ENCODE data around the gene SMIM35. TPM values are rescaled to one million over a fixed set of nuclear protein-coding genes. Genes with fewer than 3 reads are reported as not detected.

The SMIM35 gene
- total and polyA plus RNA-seq, 4 donors = 0.06 to 0.17 (median 0.11) TPM

DNA sequence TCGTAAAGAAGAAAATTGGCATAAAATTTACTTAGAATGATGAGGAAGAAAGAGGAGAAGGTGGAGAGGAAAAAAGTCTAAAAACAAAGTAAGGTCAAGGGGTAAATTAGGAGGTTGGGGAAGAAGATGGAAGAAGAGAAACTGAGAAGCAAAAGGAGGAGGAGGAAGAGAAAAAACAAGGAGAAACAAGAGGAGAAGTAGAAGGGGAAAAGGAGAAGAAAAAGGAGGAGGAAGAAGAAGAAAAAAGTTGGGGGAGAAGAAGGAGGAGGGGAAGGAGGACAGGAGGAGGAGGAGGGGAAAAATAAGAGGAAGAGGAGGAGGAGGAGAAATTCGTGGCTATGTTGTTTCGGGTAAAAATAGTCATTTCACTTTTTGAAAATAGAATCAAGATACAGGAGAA lies 58.1 kb downstream of the SMIM35 start:
- H3K27me3 ChIP-seq (ENCODE audit: control insufficient read depth in 3 of 3, insufficient read depth in 3 of 3, low read length in 2 of 3) = peaks cover 0 to 2% (median 0%) of the 10 kb centered on the region in 3 donors
- H3K36me3 ChIP-seq (ENCODE audit: control insufficient read depth in 4 of 4, insufficient read depth in 4 of 4, low read length in 4 of 4) = no peaks in the 10 kb centered on the region
- DNase-seq (no peak), ATAC-seq (ENCODE audit: insufficient read depth, low FRiP score) (no peak)
- no peak overlapping the region for H3K9ac ChIP-seq (ENCODE audit: insufficient read depth in 1 of 2, low read length in 2 of 2)
- H3K4me3 ChIP-seq = no peak overlapping the region
- H3K4me1 ChIP-seq (ENCODE audit: control insufficient read depth in 5 of 5, insufficient read depth in 5 of 5, low read length in 5 of 5) = no peaks in the 10 kb centered on the region
- H3K27ac ChIP-seq (ENCODE audit: low read depth in 1 of 2, low read length in 1 of 2) = no peak overlapping the region
- TF ChIP-seq CTCF (IDR thresholded peaks at IDR 0.05; ENCODE audit: control extremely low read depth, extremely low read depth) = no peak
- H3K9me3 ChIP-seq (ENCODE audit: control insufficient read depth in 4 of 4, insufficient read depth in 3 of 4, low read length in 3 of 4) = peaks cover 0 to 2% (median 0%) of the 10 kb centered on the region in 4 donors
- WGBS, 2 donors = 54 to 61% methylated on average over 3 of the region's 3 CpGs

GRCh38 chr11:118027694-118028093 lies 59.1 kb downstream of the SMIM35 start:
- Histone ChIP-seq H3K4me3 (no peak overlapping the region), H3K9me3 (ENCODE audit: control insufficient read depth in 4 of 4, insufficient read depth in 3 of 4, low read length in 3 of 4) (peaks cover 0 to 2% (median 0%) of the 10 kb centered on the region in 4 donors), H3K36me3 (ENCODE audit: control insufficient read depth in 4 of 4, insufficient read depth in 4 of 4, low read length in 4 of 4) (no peaks in the 10 kb centered on the region), H3K27me3 (ENCODE audit: control insufficient read depth in 3 of 3, insufficient read depth in 3 of 3, low read length in 2 of 3) (peaks cover 0 to 2% (median 0%) of the 10 kb centered on the region in 3 donors), H3K27ac (ENCODE audit: low read depth in 1 of 2, low read length in 1 of 2) (no peak overlapping the region), H3K4me1 (ENCODE audit: control insufficient read depth in 5 of 5, insufficient read depth in 5 of 5, low read length in 5 of 5) (no peaks in the 10 kb centered on the region), H3K9ac (ENCODE audit: insufficient read depth in 1 of 2, low read length in 2 of 2) (no peak overlapping the region)
- 90% methylated on average over 4 of the region's 4 CpGs for WGBS, 2 donors
- TF ChIP-seq CTCF (IDR thresholded peaks at IDR 0.05; ENCODE audit: control extremely low read depth, extremely low read depth) = no peak
- ATAC-seq (ENCODE audit: insufficient read depth, low FRiP score) = no peak
- DNase-seq = no peak

DNA sequence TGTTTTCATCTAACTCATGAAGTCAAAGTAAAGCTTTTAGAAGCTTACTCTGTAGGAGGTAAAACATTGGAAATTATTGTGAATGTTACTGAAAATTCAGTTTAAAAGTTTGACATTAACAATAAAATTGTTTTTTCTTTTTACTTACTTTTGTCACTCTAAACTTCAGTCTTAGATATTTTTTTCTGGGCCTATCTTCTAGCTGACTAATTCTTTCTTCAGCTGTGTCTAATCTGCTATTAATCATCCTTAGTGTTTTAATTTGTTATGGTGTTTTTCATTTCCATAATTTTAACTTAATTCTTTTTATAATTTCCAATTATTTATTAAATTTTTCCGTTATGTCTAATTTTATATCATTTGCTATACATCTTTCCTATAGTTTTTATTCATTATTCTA lies 65.6 kb downstream of the SMIM35 start:
- H3K9ac ChIP-seq (ENCODE audit: insufficient read depth in 1 of 2, low read length in 2 of 2) = no peak overlapping the region
- H3K9me3 ChIP-seq (ENCODE audit: control insufficient read depth in 4 of 4, insufficient read depth in 3 of 4, low read length in 3 of 4) = peaks cover 0 to 7% (median 1%) of the 10 kb centered on the region in 4 donors
- WGBS, 2 donors = 91 to 100% methylated on average over 1 of the region's 1 CpG
- H3K27ac ChIP-seq (ENCODE audit: low read depth in 1 of 2, low read length in 1 of 2) = no peak overlapping the region
- no peak for DNase-seq
- no peak for ATAC-seq (ENCODE audit: insufficient read depth, low FRiP score)
- H3K36me3 ChIP-seq (ENCODE audit: control insufficient read depth in 4 of 4, insufficient read depth in 4 of 4, low read length in 4 of 4) = no peaks in the 10 kb centered on the region
- H3K4me1 ChIP-seq (ENCODE audit: control insufficient read depth in 5 of 5, insufficient read depth in 5 of 5, low read length in 5 of 5) = no peaks in the 10 kb centered on the region
- H3K27me3 ChIP-seq (ENCODE audit: control insufficient read depth in 3 of 3, insufficient read depth in 3 of 3, low read length in 2 of 3) = no peaks in the 10 kb centered on the region
- TF ChIP-seq CTCF (IDR thresholded peaks at IDR 0.05; ENCODE audit: control extremely low read depth, extremely low read depth) = no peak
- no peak overlapping the region for H3K4me3 ChIP-seq

DNA sequence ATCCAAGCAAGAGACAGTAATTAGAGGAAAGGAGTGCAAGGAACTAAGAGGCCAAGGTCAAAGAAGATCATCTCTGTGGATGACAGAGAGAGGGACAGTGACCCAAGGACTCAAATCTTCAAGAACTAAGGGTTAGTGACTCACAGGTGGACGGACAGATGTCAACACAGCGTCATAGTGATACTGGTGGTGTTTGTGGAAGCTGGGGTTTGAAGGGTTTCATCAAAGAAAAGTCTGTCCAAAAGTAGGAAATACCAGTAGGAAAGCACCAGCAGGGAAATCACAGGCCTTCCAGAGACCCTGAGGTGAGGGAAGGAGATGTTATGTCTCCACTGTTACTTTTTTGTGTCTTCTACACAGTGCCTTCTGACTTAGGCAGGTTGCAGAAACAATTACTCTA lies 68.4 kb downstream of the SMIM35 start:
- 85 to 89% methylated on average over 2 of the region's 2 CpGs for WGBS, 2 donors
- no peak for DNase-seq
- no peak for ATAC-seq (ENCODE audit: insufficient read depth, low FRiP score)
- peaks cover 0 to 11% (median 0%) of the 10 kb centered on the region in 4 donors for H3K9me3 ChIP-seq (ENCODE audit: control insufficient read depth in 4 of 4, insufficient read depth in 3 of 4, low read length in 3 of 4)
- no peak for TF ChIP-seq CTCF (IDR thresholded peaks at IDR 0.05; ENCODE audit: control extremely low read depth, extremely low read depth)
- H3K4me3 ChIP-seq = no peak overlapping the region
- no peak overlapping the region for H3K27ac ChIP-seq (ENCODE audit: low read depth in 1 of 2, low read length in 1 of 2)
- H3K9ac ChIP-seq (ENCODE audit: insufficient read depth in 1 of 2, low read length in 2 of 2) = no peak overlapping the region
- no peaks in the 10 kb centered on the region for H3K27me3 ChIP-seq (ENCODE audit: control insufficient read depth in 3 of 3, insufficient read depth in 3 of 3, low read length in 2 of 3)
- peaks cover 0 to 3% (median 0%) of the 10 kb centered on the region in 5 donors for H3K4me1 ChIP-seq (ENCODE audit: control insufficient read depth in 5 of 5, insufficient read depth in 5 of 5, low read length in 5 of 5)
- no peaks in the 10 kb centered on the region for H3K36me3 ChIP-seq (ENCODE audit: control insufficient read depth in 4 of 4, insufficient read depth in 4 of 4, low read length in 4 of 4)

Measured in lung (tissue), 12 donors.